ENCODE results near the gene CCNJL. TPM values are rescaled to one million over a fixed set of nuclear protein-coding genes. Genes with fewer than 3 reads are reported as not detected.

Gene CCNJL
- total RNA-seq, 4 donors from 2014 or later: under 0.01 to 5.8 (median 2.6) TPM; not detected in 1

- intact Hi-C loops (cut with DNase I; ENCODE audit: low total_unique reads): no loop called here
- H3K27me3 ChIP-seq: no peaks in the 10 kb centered on the region
- no peaks in the 10 kb centered on the region for H3K9me3 ChIP-seq
- no peak overlapping the region for H3K27ac ChIP-seq
- no peak overlapping the region for H3K4me3 ChIP-seq
- DNase-seq: no peak
- no peak for TF ChIP-seq POLR2A (IDR thresholded peaks at IDR 0.05)
- no peak for TF ChIP-seq CTCF (IDR thresholded peaks at IDR 0.05)
- no peaks in the 10 kb centered on the region for H3K36me3 ChIP-seq
- H3K4me1 ChIP-seq: no peaks in the 10 kb centered on the region
Observed at GRCh38 chr5:160245506-160246086, 66.8 kb downstream of the CCNJL start.

DNA sequence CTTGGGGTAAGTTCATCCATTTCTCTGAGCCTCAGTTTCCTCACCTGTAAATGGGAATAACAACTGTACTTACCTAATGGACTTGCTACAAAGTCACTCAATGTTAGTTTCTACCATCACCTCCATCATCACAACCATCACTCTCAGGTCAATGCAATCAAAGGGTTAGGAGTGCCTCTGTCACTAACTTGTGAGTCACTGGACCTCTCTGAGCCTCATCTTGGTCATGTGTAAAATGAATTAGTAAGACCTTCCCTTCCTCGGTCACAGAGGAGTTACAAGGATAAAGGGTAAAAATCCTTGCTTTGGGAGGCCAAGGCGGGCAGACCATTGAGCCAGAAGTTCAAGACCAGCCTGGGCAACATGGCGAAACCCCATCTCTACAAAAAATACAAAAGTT is 70.2 kb downstream of the CCNJL start:
- H3K36me3 ChIP-seq: no peaks in the 10 kb centered on the region
- DNase-seq: no peak
- TF ChIP-seq CTCF (IDR thresholded peaks at IDR 0.05): no peak
- TF ChIP-seq POLR2A (IDR thresholded peaks at IDR 0.05): no peak
- H3K27ac ChIP-seq: no peak overlapping the region
- H3K27me3 ChIP-seq: no peaks in the 10 kb centered on the region
- no peaks in the 10 kb centered on the region for H3K4me1 ChIP-seq
- no peaks in the 10 kb centered on the region for H3K9me3 ChIP-seq
- no peak overlapping the region for H3K4me3 ChIP-seq
- intact Hi-C loops (cut with DNase I; ENCODE audit: low total_unique reads): no loop called here

DNA sequence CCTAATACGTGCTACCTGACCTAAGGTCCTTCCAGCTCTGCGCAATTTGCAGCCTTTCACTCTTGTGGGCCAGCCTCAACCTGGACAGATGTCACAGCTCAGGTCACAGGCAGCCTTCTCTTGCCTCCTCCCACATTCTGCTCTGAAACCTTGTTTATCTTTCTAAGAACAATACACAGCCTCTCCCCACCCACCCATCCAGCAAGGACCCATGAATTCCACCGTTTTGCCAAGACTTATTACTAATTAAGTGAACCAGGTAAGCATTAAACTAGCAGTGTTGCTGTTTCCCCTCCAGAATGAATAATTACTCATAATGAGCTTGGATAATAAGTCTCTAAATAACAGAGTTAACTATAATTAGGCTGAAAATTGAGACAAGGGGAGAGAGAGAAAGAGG is 72.0 kb downstream of the CCNJL start:
- H3K27me3 ChIP-seq: no peaks in the 10 kb centered on the region

DNA sequence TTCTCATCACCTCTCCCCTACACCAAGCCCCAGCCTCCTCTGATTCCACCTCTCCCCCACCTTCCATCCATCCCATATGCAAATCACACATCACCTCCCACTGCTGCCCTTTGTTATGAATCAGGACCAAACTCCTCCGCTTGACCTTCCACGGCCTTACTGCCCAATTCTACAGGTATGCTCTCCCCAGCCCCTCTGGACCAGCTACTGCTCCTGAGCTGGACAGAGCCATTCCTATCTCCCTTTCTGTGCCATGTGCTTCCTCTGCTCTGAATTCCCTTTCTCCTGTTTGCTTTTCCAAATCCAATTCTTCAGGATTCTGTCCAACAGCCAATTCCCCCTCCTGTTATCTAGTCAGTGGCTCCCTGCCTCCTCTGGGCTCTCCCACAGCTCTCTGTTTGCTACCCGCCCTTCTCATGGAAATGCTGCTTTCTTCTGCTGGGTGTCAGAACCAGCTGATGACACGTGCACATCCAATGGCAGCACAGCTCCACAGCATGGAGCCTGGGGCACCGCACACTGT is 74.7 kb downstream of the CCNJL start:
- no peak for DNase-seq
- no peak overlapping the region for H3K4me3 ChIP-seq
- no peaks in the 10 kb centered on the region for H3K36me3 ChIP-seq
- intact Hi-C loops (cut with DNase I; ENCODE audit: low total_unique reads): no loop called here
- H3K9me3 ChIP-seq: no peaks in the 10 kb centered on the region
- H3K4me1 ChIP-seq: no peaks in the 10 kb centered on the region
- no peaks in the 10 kb centered on the region for H3K27me3 ChIP-seq
- no peak overlapping the region for H3K27ac ChIP-seq
- TF ChIP-seq CTCF (IDR thresholded peaks at IDR 0.05) (no peak), POLR2A (IDR thresholded peaks at IDR 0.05) (no peak)

More for the DNA sequence above, 72.0 kb downstream of the CCNJL start:
- no peaks in the 10 kb centered on the region for H3K9me3 ChIP-seq
- no peak for DNase-seq
- H3K27ac ChIP-seq: no peak overlapping the region
- no peaks in the 10 kb centered on the region for H3K4me1 ChIP-seq
- intact Hi-C loops (cut with DNase I; ENCODE audit: low total_unique reads): no loop called here
- no peak overlapping the region for H3K4me3 ChIP-seq
- TF ChIP-seq POLR2A (IDR thresholded peaks at IDR 0.05) (no peak), CTCF (IDR thresholded peaks at IDR 0.05) (no peak)
- no peaks in the 10 kb centered on the region for H3K36me3 ChIP-seq

GRCh38 chr5:160235731-160236130 is 76.6 kb downstream of the CCNJL start:
- Histone ChIP-seq H3K36me3 (no peaks in the 10 kb centered on the region), H3K4me3 (no peak overlapping the region), H3K4me1 (no peaks in the 10 kb centered on the region), H3K27ac (no peak overlapping the region), H3K27me3 (no peaks in the 10 kb centered on the region), H3K9me3 (no peaks in the 10 kb centered on the region)
- no peak for DNase-seq
- TF ChIP-seq CTCF (IDR thresholded peaks at IDR 0.05) (no peak), POLR2A (IDR thresholded peaks at IDR 0.05) (no peak)
- intact Hi-C loops (cut with DNase I; ENCODE audit: low total_unique reads): no loop called here

All from uterus (tissue), 4 donors.